Keratinocyte (primary cell): ENCODE measurements around the gene HMG20A. TPM values are rescaled to one million over a fixed set of nuclear protein-coding genes. Genes with fewer than 3 reads are reported as not detected.

Source experiments
- DNase-seq: peaks from one replicate; pipeline ENCODE4 v3.0.0-alpha.2; 2011; ENCODE audit warnings: low read depth, missing footprints, low spot score
- FAIRE-seq: peaks from 2 replicates; lab custom pipeline; 2011; peaks lifted over from hg19 to GRCh38; lab: Jason Lieb, UNC
- H2AFZ ChIP-seq: 2 replicates; pipeline ENCODE4 v1.6.0; 2012; ENCODE audit warnings: low read length, control low read depth, inconsistent platforms; ENCODE audit not compliant: control insufficient read depth
- H3K27ac ChIP-seq: 2 replicates; pipeline ENCODE4 v1.5.1; 2011; ENCODE audit warnings: low read length; ENCODE audit not compliant: control insufficient read depth, insufficient read depth
- H3K27me3 ChIP-seq: 3 replicates; pipeline ENCODE4 v1.6.0; 2011; ENCODE audit warnings: low read length; ENCODE audit not compliant: control insufficient read depth, insufficient read depth; ENCODE audit errors: extremely low read depth
- H3K36me3 ChIP-seq, 2 experiments: 2 replicates in 1 of 2; 3 replicates in 1 of 2; pipeline ENCODE4 v1.5.1; 2011; ENCODE audit warnings: low read length in 2 of 2, mild to moderate bottlenecking in 1 of 2; ENCODE audit not compliant: control insufficient read depth in 2 of 2, insufficient read depth in 2 of 2; ENCODE audit errors: extremely low read depth in 1 of 2
- H3K4me1 ChIP-seq: 3 replicates; pipeline ENCODE4 v1.5.1; 2011; ENCODE audit warnings: low read length; ENCODE audit not compliant: control insufficient read depth, insufficient read depth; ENCODE audit errors: extremely low read depth
- H3K4me2 ChIP-seq: 3 replicates; pipeline ENCODE4 v1.6.0; 2011; ENCODE audit warnings: low read depth, low read length; ENCODE audit not compliant: control insufficient read depth, insufficient read depth; ENCODE audit errors: extremely low read depth
- H3K4me3 ChIP-seq, 3 experiments: fragments of 200-600 bp in 1 of 3; sonication (generic) in 1 of 3; 2 replicates in 2 of 3; 3 replicates in 1 of 3; pipeline ENCODE4 v1.5.1; 2011 to 2016; ENCODE audit warnings: low read length in 3 of 3, mild to moderate bottlenecking in 3 of 3, control low read depth in 2 of 3, inconsistent platforms in 1 of 3, low read depth in 1 of 3, mixed read lengths in 1 of 3, mixed run types in 1 of 3, moderate library complexity in 1 of 3; ENCODE audit not compliant: control insufficient read depth in 2 of 3, insufficient read depth in 2 of 3; ENCODE audit errors: extremely low read depth in 1 of 3
- H3K79me2 ChIP-seq: 2 replicates; pipeline ENCODE4 v1.6.0; 2012; ENCODE audit warnings: low read length; ENCODE audit not compliant: control insufficient read depth, insufficient read depth
- H3K9ac ChIP-seq: 3 replicates; pipeline ENCODE4 v1.6.0; 2011; ENCODE audit warnings: low read length; ENCODE audit not compliant: control insufficient read depth, insufficient read depth; ENCODE audit errors: extremely low read depth
- H3K9me1 ChIP-seq: 3 replicates; pipeline ENCODE4 v1.6.0; 2011; ENCODE audit warnings: low read length; ENCODE audit not compliant: control insufficient read depth, insufficient read depth; ENCODE audit errors: extremely low read depth
- H3K9me3 ChIP-seq: 2 replicates; pipeline ENCODE4 v1.5.1; 2012; ENCODE audit warnings: low read depth, low read length; ENCODE audit not compliant: control insufficient read depth
- H4K20me1 ChIP-seq: 3 replicates; pipeline ENCODE4 v1.6.0; 2011; ENCODE audit warnings: low read length; ENCODE audit not compliant: control insufficient read depth, insufficient read depth; ENCODE audit errors: extremely low read depth
- EZH2 ChIP-seq: IDR thresholded peaks from one replicate; pipeline ENCODE4 v1.6.1; 2012; ENCODE audit warnings: inconsistent platforms, mild to moderate bottlenecking, low read length, moderate library complexity
- dilution Hi-C: fragments of 300-500 bp; cut with MboI; formaldehyde crosslinking; loops from one replicate; pipeline ENCODE4 v1.7.0; 2020; ENCODE audit warnings: low sequenced_read_pairs; ENCODE audit not compliant: extremely low pct_ligation_motif_present
- polyA plus RNA-seq, 5 experiments: library from polyadenylated mRNA; depleted of rRNA in 3 of 5; stranded (reverse) in 3 of 5; stranded (forward) in 1 of 5; unstranded in 1 of 5; fragments of >200 nt; gene quantifications; 1 replicate in 1 of 5; 2 replicates in 3 of 5; 3 replicates in 1 of 5; pipeline versions ENCODE4 v1.2.1 to v1.2.3, GENCODE V29; 2011 to 2012; ENCODE audit warnings: missing spikeins in 2 of 5, low read depth in 1 of 5, low replicate concordance in 1 of 5
- TF ChIP-seq, protein P1 (sequence below), 3 experiments: IDR thresholded peaks in 1 of 3; conservative IDR thresholded peaks in 1 of 3; optimal IDR thresholded peaks in 1 of 3; 2 replicates in 2 of 3; 3 replicates in 1 of 3; pipeline versions ENCODE3 to v1.5.1; 2011; ENCODE audit warnings: low read length in 3 of 3, mild to moderate bottlenecking in 3 of 3, moderate library complexity in 2 of 3, control low read depth in 1 of 3, inconsistent platforms in 1 of 3; ENCODE audit not compliant: insufficient read depth in 2 of 3; ENCODE audit errors: extremely low read depth in 1 of 3

The HMG20A gene
- polyA plus RNA-seq, 1 donor (not counting 4 experiments of a cell fraction or from before 2014, with no cell fraction given): 44.6 TPM

DNA sequence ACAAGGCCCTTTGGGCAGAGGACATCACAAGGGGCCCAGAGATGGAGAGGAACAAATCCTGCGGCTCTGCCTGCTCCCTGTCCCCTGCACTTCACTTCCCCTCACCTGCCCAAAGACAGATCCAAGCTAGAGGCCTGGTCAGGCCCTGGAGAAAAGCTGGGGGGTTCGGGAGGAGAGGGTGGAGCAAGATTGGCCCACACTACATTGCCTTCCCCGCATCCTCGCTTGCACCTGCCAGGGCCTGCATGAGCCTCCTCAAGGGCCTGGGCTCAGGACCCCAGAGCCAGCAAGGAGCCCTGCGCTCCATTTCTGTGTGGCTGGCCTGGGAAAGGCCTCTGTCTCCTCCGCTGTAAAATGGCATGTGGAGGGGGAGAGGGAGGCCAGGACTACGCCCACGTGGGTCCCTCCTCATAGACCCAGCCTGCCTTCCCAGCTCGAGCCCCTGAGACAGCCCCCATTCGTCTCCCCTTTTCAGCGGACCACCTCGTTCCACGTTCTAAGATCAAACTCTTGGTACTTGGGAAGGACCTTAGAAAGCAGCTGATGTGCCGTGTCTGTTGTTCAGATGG is 106.0 kb downstream of the HMG20A start:
- Histone ChIP-seq H3K27ac (no peak overlapping the region), H3K36me3 (no peaks in the 10 kb centered on the region)
- FAIRE-seq: no peak

DNA sequence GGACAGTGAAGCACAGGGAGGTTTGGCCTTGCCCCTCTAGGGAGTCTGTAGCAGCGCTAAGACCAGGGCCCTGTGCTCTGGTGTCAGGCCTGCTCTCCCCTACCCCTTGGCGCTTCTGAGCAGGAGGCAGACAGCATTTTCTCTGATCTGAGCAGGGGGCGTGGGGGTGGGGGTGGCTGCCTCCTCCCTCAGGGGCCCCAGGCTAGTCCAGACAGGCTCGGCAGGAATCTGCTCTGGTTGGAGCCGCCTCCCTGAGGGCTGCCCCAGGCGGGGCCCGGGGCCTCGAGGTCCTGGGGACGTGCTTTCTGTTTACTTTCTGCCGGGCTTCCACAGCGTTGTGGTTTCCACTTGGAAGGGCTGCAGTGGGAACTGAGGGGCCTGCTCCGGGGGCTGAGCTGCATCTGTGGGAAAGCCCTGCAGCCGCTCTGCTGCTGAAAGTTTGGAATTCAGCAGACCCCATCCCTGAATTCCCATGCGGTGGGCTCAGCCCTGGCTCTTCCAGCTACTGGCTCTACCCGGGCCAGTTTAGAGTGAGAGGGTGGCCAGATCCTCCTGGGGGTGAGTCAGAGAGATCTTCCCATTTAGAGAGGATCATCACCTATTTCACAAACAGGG is 106.6 kb downstream of the HMG20A start:
- Histone ChIP-seq H3K36me3 (no peaks in the 10 kb centered on the region), H3K27ac (no peak overlapping the region), H3K9me3 (no peaks in the 10 kb centered on the region), H3K4me3 (no peak overlapping the region), H3K27me3 (peaks cover 4% of the 10 kb centered on the region), H3K4me2 (no peak overlapping the region), H4K20me1 (no peaks in the 10 kb centered on the region), H3K9ac (no peak overlapping the region), H3K79me2 (no peaks in the 10 kb centered on the region), H3K4me1 (peaks cover 2% of the 10 kb centered on the region), H2AFZ (no peak overlapping the region), H3K9me1 (no peaks in the 10 kb centered on the region)
- TF ChIP-seq EZH2: no peak
- TF ChIP-seq, protein P1, sequence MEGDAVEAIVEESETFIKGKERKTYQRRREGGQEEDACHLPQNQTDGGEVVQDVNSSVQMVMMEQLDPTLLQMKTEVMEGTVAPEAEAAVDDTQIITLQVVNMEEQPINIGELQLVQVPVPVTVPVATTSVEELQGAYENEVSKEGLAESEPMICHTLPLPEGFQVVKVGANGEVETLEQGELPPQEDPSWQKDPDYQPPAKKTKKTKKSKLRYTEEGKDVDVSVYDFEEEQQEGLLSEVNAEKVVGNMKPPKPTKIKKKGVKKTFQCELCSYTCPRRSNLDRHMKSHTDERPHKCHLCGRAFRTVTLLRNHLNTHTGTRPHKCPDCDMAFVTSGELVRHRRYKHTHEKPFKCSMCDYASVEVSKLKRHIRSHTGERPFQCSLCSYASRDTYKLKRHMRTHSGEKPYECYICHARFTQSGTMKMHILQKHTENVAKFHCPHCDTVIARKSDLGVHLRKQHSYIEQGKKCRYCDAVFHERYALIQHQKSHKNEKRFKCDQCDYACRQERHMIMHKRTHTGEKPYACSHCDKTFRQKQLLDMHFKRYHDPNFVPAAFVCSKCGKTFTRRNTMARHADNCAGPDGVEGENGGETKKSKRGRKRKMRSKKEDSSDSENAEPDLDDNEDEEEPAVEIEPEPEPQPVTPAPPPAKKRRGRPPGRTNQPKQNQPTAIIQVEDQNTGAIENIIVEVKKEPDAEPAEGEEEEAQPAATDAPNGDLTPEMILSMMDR (optimal IDR thresholded peaks at IDR 0.05 in 1 of 3, IDR thresholded peaks at IDR 0.05 in 1 of 3, conservative IDR thresholded peaks at IDR 0.05 in 1 of 3; ENCODE audit: extremely low read depth in 1 of 3, insufficient read depth in 2 of 3, low read length in 3 of 3): no peak
- dilution Hi-C loops: no loop called here
- no peak for DNase-seq
- FAIRE-seq: no peak

More for the DNA sequence above, 106.0 kb downstream of the HMG20A start:
- Histone ChIP-seq H2AFZ (no peak overlapping the region), H4K20me1 (no peaks in the 10 kb centered on the region), H3K4me1 (peaks cover 2% of the 10 kb centered on the region), H3K79me2 (no peaks in the 10 kb centered on the region), H3K9ac (no peak overlapping the region), H3K4me2 (no peak overlapping the region), H3K27me3 (no peaks in the 10 kb centered on the region), H3K9me3 (no peaks in the 10 kb centered on the region), H3K9me1 (no peaks in the 10 kb centered on the region), H3K4me3 (no peak overlapping the region)
- TF ChIP-seq, protein P1 (optimal IDR thresholded peaks at IDR 0.05 in 1 of 3, IDR thresholded peaks at IDR 0.05 in 1 of 3, conservative IDR thresholded peaks at IDR 0.05 in 1 of 3; ENCODE audit: extremely low read depth in 1 of 3, insufficient read depth in 2 of 3, low read length in 3 of 3): no peak
- no peak for TF ChIP-seq EZH2
- DNase-seq: no peak
- dilution Hi-C loops: no loop called here
